Measurements from ENCODE around the gene PIWIL1. TPM values are rescaled to one million over a fixed set of nuclear protein-coding genes. Genes with fewer than 3 reads are reported as not detected.

Gene PIWIL1
- total RNA-seq, 1 experiment from 2014 or later, result not detected

DNA sequence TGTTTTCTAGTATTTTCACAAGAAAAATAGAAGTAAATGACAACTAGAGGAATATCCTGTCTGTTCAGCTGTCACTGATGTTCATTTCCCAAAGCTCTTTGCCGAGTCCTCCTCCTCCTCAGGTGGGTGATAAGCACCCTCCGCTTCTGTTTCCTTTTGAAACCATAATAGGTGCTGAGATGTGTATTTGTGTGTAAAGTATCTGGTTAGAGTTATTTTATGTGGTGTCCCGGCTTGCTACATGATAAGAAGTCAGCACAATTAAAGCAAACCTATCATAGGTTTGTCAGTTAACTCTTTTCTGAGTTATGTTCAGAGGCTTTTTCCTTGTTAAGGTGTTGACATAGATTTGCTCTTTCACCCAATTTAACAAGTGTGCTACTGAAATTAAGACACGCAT, 82.4 kb downstream of the PIWIL1 start:
- Histone ChIP-seq H3K9ac (ENCODE audit: extremely low read depth, insufficient read length, low read length) (no peak overlapping the region), H3K79me2 (ENCODE audit: insufficient read depth, low read length) (no peaks in the 10 kb centered on the region), H3K56ac (ENCODE audit: insufficient read length, low read depth, low read length) (no peak overlapping the region), H4K8ac (replicated peaks; ENCODE audit: insufficient read length, low read depth, low read length) (no peak overlapping the region), H3K9me3 (ENCODE audit: control insufficient read depth, low read depth, low read length) (no peaks in the 10 kb centered on the region), H2AK5ac (ENCODE audit: insufficient read length, low read length) (no peak overlapping the region), H4K5ac (ENCODE audit: insufficient read length, low read depth, low read length) (no peak overlapping the region), H3K27me3 (ENCODE audit: insufficient read depth, low read length) (no peaks in the 10 kb centered on the region), H3K27ac (ENCODE audit: insufficient read length, low read depth, low read length) (no peak overlapping the region), H4K20me1 (ENCODE audit: control insufficient read depth, insufficient read depth, insufficient read length) (no peaks in the 10 kb centered on the region), H2BK15ac (ENCODE audit: low read depth, low read length) (no peak overlapping the region), H2AFZ (ENCODE audit: low read length) (no peak overlapping the region), H3K23ac (ENCODE audit: insufficient read length, low read depth, low read length) (no peak overlapping the region), H3K4me1 (ENCODE audit: insufficient read depth, low read length) (no peaks in the 10 kb centered on the region), H2BK120ac (ENCODE audit: low read depth, low read length, poor library complexity, severe bottlenecking) (no peak overlapping the region), H3K4me2 (ENCODE audit: insufficient read depth, insufficient read length, low read length) (no peak overlapping the region), H3K18ac (ENCODE audit: insufficient read length, low read depth, low read length) (no peak overlapping the region), H2BK5ac (ENCODE audit: insufficient read length, low read length) (no peak overlapping the region), H2BK12ac (ENCODE audit: insufficient read length, low read depth, low read length) (no peak overlapping the region), H3K79me1 (ENCODE audit: insufficient read depth, low read depth, low read length, poor library complexity, severe bottlenecking) (no peaks in the 10 kb centered on the region), H3K4ac (ENCODE audit: low read depth, low read length) (no peak overlapping the region), H3T11ph (ENCODE audit: low read length) (no peak overlapping the region), H3K14ac (ENCODE audit: insufficient read depth, low read length) (no peak overlapping the region), H4K91ac (ENCODE audit: insufficient read length, low read depth, low read length) (no peak overlapping the region), H2BK20ac (ENCODE audit: low read depth, low read length, poor library complexity, severe bottlenecking) (no peak overlapping the region), H3K23me2 (ENCODE audit: insufficient read length, low read depth, low read length, poor library complexity, severe bottlenecking) (no peaks in the 10 kb centered on the region)
- Mint-ChIP-seq H3K4me3 (no peak overlapping the region), H3K9me3 (no peaks in the 10 kb centered on the region; a peak in 1 of 5 replicates), H3K27ac (no peak overlapping the region), H3K36me3 (ENCODE audit: insufficient read depth in 1 of 3, low read depth in 3 of 3) (no peaks in the 10 kb centered on the region), H3K27me3 (ENCODE audit: low read depth) (peaks cover 20% of the 10 kb centered on the region), H3K4me1 (peaks cover 3 to 10% of the 10 kb centered on the region in 2 experiments; a peak in 3 of 4 replicates)
- TF ChIP-seq, protein P1, sequence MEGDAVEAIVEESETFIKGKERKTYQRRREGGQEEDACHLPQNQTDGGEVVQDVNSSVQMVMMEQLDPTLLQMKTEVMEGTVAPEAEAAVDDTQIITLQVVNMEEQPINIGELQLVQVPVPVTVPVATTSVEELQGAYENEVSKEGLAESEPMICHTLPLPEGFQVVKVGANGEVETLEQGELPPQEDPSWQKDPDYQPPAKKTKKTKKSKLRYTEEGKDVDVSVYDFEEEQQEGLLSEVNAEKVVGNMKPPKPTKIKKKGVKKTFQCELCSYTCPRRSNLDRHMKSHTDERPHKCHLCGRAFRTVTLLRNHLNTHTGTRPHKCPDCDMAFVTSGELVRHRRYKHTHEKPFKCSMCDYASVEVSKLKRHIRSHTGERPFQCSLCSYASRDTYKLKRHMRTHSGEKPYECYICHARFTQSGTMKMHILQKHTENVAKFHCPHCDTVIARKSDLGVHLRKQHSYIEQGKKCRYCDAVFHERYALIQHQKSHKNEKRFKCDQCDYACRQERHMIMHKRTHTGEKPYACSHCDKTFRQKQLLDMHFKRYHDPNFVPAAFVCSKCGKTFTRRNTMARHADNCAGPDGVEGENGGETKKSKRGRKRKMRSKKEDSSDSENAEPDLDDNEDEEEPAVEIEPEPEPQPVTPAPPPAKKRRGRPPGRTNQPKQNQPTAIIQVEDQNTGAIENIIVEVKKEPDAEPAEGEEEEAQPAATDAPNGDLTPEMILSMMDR (conservative IDR thresholded peaks at IDR 0.05), result no peak
- no CpG with 5 or more reads among the region's 4 CpGs for WGBS (ENCODE audit: extremely low coverage, insufficient read length, low lambda C conversion rate)
- no peak for DNase-seq
